ENCODE results near the gene SAMD3. TPM values are rescaled to one million over a fixed set of nuclear protein-coding genes. Genes with fewer than 3 reads are reported as not detected.

SAMD3 gene
- total and polyA plus RNA-seq, 2 of the 8 experiments (the other 6 are each of a cell fraction or from before 2014, with no cell fraction given): 1.8 to 1.9 TPM

- no peak for TF ChIP-seq SP2 (IDR thresholded peaks at IDR 0.05; ENCODE audit: low read length)
- TF ChIP-seq CEBPB (IDR thresholded peaks at IDR 0.05; ENCODE audit: low read depth, low read length): no peak
Measured at GRCh38 chr6:130212215-130212874, 10.4 kb downstream of the SAMD3 start (continued).

All from H1 (cell line).